ENCODE results near the gene WDR38. TPM values are rescaled to one million over a fixed set of nuclear protein-coding genes. Genes with fewer than 3 reads are reported as not detected.

Gene WDR38
- total RNA-seq, 1 experiment from 2014 or later = not detected

DNA sequence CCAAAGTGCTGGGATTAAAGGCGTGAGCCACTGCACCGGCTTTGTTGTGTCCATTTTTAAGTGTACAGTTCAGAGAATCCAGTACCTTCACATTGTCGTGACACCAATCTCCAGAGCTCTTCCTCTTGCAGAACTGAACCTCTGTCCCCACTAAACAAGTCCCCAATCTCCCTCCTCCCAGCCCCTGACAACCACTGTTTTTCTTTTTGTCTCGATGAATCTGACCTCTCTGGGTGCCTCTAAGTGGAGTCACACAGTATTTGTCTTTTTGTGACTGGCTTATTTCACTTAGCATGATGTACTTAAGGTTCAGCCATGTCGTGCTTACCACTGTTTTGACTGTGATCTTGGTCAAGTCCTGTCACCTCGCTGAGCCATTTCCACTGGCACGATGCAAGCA, 1.6 kb downstream of the WDR38 start:
- Histone ChIP-seq H3K27me3 (ENCODE audit: control insufficient read depth, insufficient read depth, low read length) (no peaks in the 10 kb centered on the region), H3K27ac (ENCODE audit: low read length) (no peak overlapping the region), H3K4me1 (ENCODE audit: control insufficient read depth, insufficient read depth, low read length) (peaks cover 16% of the 10 kb centered on the region), H3K36me3 (ENCODE audit: control insufficient read depth, insufficient read depth, low read length) (no peaks in the 10 kb centered on the region; the same call in 1 of the 2 replicates), H3K4me3 (ENCODE audit: low read depth in 2 of 2, low read length in 2 of 2) (no peak overlapping the region), H3K9me3 (ENCODE audit: control insufficient read depth, insufficient read depth, low read depth, low read length) (no peaks in the 10 kb centered on the region)
- in situ Hi-C loops (cut with HindIII; ENCODE audit: low pct_unique_long_range_greater_than_20kb, low sequenced_read_pairs) (no loop called here), intact Hi-C loops (cut with micrococcal nuclease; ENCODE audit: unreplicated experiment) (no loop called here)
- DNase-seq (ENCODE audit: low read depth, low spot score) = no peak
- no peak for ATAC-seq
- ChIA-PET POLR2A (interaction anchor here (0.7 kb wide), 1 partner anchor 68 kb away, joined by 4 read pairs; no protein-coding TSS in a partner anchor), CTCF (interaction anchor here (0.7 to 7.5 kb wide), 2 partner anchors 80 to 90 kb away, joined by 5 to 134 read pairs; partner anchors contain the start of genes NR6A1 and OLFML2A)
- no TSS peak for BruUV-seq (replicated peaks)
- TF ChIP-seq REST (IDR thresholded peaks at IDR 0.05; ENCODE audit: insufficient read depth in 1 of 2, low read depth in 2 of 2, low read length in 1 of 2) (no peak), CTCF (IDR thresholded peaks at IDR 0.05) (no peak), POLR2AphosphoS5 (IDR thresholded peaks at IDR 0.05; ENCODE audit: low read depth, low read length) (no peak), SIN3A (IDR thresholded peaks at IDR 0.05; ENCODE audit: borderline replicate concordance, insufficient read depth, low read depth, low read length) (no peak), TCF7L2 (IDR thresholded peaks at IDR 0.05; ENCODE audit: low read depth, low read length) (no peak)

DNA sequence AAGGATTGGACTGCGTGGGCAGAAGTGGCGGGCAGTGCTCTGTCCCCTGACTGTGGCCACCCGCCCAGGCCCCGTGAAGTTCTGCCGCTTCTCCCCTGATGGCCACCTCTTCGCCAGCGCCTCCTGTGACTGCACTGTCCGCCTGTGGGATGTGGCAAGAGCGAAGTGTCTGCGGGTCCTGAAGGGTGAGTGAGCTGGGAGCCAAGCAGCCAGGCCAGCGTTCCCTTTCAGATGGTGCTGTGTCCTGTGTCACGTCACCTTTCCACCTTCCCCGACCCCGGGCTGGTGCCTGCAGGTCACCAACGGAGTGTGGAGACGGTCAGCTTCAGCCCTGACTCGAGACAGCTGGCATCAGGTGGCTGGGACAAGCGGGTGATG, 2.3 kb downstream of the WDR38 start:
- in situ Hi-C loops (cut with HindIII; ENCODE audit: low pct_unique_long_range_greater_than_20kb, low sequenced_read_pairs) = no loop called here

More for the DNA sequence above, 2.3 kb downstream of the WDR38 start:
- BruUV-seq (replicated peaks) = no TSS peak
- ChIA-PET CTCF (interaction anchor here (7.5 kb wide), 1 partner anchor 81 kb away, joined by 134 read pairs; the partner anchor contains the start of genes NR6A1 and OLFML2A), POLR2A (interaction anchor here (0.5 kb wide), 2 partner anchors 19 to 900 kb away, joined by 3 to 12 read pairs; no protein-coding TSS in a partner anchor)
- H3K4me1 ChIP-seq (ENCODE audit: control insufficient read depth, insufficient read depth, low read length) = peaks cover 22% of the 10 kb centered on the region
- ATAC-seq (no peak), DNase-seq (ENCODE audit: low read depth, low spot score) (no peak)
- no peaks in the 10 kb centered on the region for H3K9me3 ChIP-seq (ENCODE audit: control insufficient read depth, insufficient read depth, low read depth, low read length)
- intact Hi-C loops (cut with micrococcal nuclease; ENCODE audit: unreplicated experiment) = no loop called here
- no peak overlapping the region for H3K4me3 ChIP-seq (ENCODE audit: low read depth in 2 of 2, low read length in 2 of 2)
- H3K27me3 ChIP-seq (ENCODE audit: control insufficient read depth, insufficient read depth, low read length) = no peaks in the 10 kb centered on the region
- TF ChIP-seq CTCF (IDR thresholded peaks at IDR 0.05) (no peak), REST (IDR thresholded peaks at IDR 0.05; ENCODE audit: insufficient read depth in 1 of 2, low read depth in 2 of 2, low read length in 1 of 2) (no peak), TCF7L2 (IDR thresholded peaks at IDR 0.05; ENCODE audit: low read depth, low read length) (no peak), POLR2AphosphoS5 (IDR thresholded peaks at IDR 0.05; ENCODE audit: low read depth, low read length) (no peak), SIN3A (IDR thresholded peaks at IDR 0.05; ENCODE audit: borderline replicate concordance, insufficient read depth, low read depth, low read length) (no peak)
- no peak overlapping the region for H3K27ac ChIP-seq (ENCODE audit: low read length)
- H3K36me3 ChIP-seq (ENCODE audit: control insufficient read depth, insufficient read depth, low read length) = no peaks in the 10 kb centered on the region; the same call in none of the 2 replicates

Data from Panc1 (cell line).